RWPE2 (cell line): Measurements from ENCODE around the gene NCOA3.

Experiments
- ATAC-seq: fragments of 200-7000 bp; cut with Tn5 transposase; 3 replicates; pipeline ENCODE4 v1.9.1; 2021; ENCODE audit warnings: low read depth
- DNase-seq: peaks from one replicate; pipeline ENCODE4 v3.0.0-alpha.2; 2020; ENCODE audit warnings: low spot score
- H3K27ac ChIP-seq: fragments of 450-650 bp; 2 replicates; pipeline ENCODE4 v1.5.1; 2017; ENCODE audit warnings: mild to moderate bottlenecking; ENCODE audit not compliant: poor library complexity, severe bottlenecking
- H3K27me3 ChIP-seq: fragments of 250-450 bp; sonication (Bioruptor Pico); 2 replicates; pipeline ENCODE4 v1.5.1; 2021; ENCODE audit warnings: mild to moderate bottlenecking, moderate library complexity; ENCODE audit not compliant: insufficient read depth, poor library complexity, severe bottlenecking
- H3K36me3 ChIP-seq: fragments of 250-450 bp; sonication (Bioruptor Pico); 2 replicates; pipeline ENCODE4 v1.5.1; 2020; ENCODE audit warnings: low read depth, mild to moderate bottlenecking, moderate library complexity
- H3K4me1 ChIP-seq: fragments of 250-450 bp; sonication (Bioruptor Pico); 2 replicates; pipeline ENCODE4 v1.5.1; 2021; ENCODE audit warnings: mild to moderate bottlenecking, moderate library complexity; ENCODE audit not compliant: insufficient read depth, poor library complexity, severe bottlenecking
- H3K4me3 ChIP-seq: fragments of 250-450 bp; sonication (Bioruptor Pico); 2 replicates; pipeline ENCODE4 v1.5.1; 2021; ENCODE audit warnings: mild to moderate bottlenecking, moderate library complexity; ENCODE audit not compliant: severe bottlenecking
- H3K9me3 ChIP-seq: fragments of 250-450 bp; sonication (Bioruptor Pico); 2 replicates; pipeline ENCODE4 v1.5.1; 2021; ENCODE audit warnings: mild to moderate bottlenecking, moderate library complexity; ENCODE audit not compliant: severe bottlenecking
- CTCF ChIP-seq: fragments of 450-650 bp; IDR thresholded peaks from one replicate; pipeline ENCODE4 v1.5.1; 2017; ENCODE audit warnings: mild to moderate bottlenecking, moderate library complexity; ENCODE audit not compliant: poor library complexity, severe bottlenecking

NCOA3 gene

DNA sequence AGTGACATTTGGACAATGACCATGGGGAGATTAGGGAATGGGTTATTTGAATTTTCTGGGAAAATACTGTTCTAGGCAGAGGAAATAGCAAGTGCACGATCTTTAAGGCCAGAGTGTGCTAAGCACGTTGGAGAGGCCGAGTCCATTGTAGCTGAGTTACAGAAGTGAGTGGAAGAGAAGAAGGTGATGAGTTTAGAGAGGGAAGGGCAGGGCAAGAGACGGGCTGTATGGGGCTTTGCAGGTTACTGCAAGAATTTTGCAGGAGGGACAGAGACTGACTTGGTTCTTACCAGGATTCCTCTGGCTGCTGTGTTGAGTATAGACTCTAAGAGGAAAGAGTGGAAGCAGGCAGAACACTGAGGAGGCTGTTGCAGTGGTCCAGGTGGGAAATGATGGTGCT is 1.1 kb upstream of the NCOA3 start:
- Histone ChIP-seq H3K27ac (peak overlapping the region; percentile 63), H3K9me3 (no peaks in the 10 kb centered on the region), H3K4me1 (peaks cover 21% of the 10 kb centered on the region), H3K27me3 (no peaks in the 10 kb centered on the region), H3K36me3 (peaks cover 11% of the 10 kb centered on the region; the same call in 1 of the 2 replicates), H3K4me3 (no peak overlapping the region)
- ATAC-seq (no peak), DNase-seq (peak; percentile 37)
- no peak for TF ChIP-seq CTCF

- Histone ChIP-seq H3K27me3 (no peaks in the 10 kb centered on the region), H3K4me1 (peaks cover 24% of the 10 kb centered on the region), H3K9me3 (no peaks in the 10 kb centered on the region), H3K36me3 (peaks cover 11% of the 10 kb centered on the region; the same call in 1 of the 2 replicates), H3K27ac (peak overlapping the region; percentile 63), H3K4me3 (peak overlapping the region; percentile 84)
- no peak for TF ChIP-seq CTCF
- ATAC-seq = no peak; the same call in 2 of the 3 replicates
- DNase-seq = no peak
These were observed 588 bp upstream of the NCOA3 start for GRCh38 chr20:47501116-47501481.

- no peak for TF ChIP-seq CTCF
- ATAC-seq (peak; percentile 23; the same call in 2 of the 3 replicates), DNase-seq (no peak)
- H3K4me1 ChIP-seq = peaks cover 27% of the 10 kb centered on the region
- H3K9me3 ChIP-seq = no peaks in the 10 kb centered on the region
- H3K4me3 ChIP-seq = peak overlapping the region; percentile 84
- H3K27ac ChIP-seq = peak overlapping the region; percentile 63
- no peaks in the 10 kb centered on the region for H3K27me3 ChIP-seq
- peaks cover 11% of the 10 kb centered on the region; the same call in 1 of the 2 replicates for H3K36me3 ChIP-seq
These were observed 868 bp downstream of the NCOA3 start for GRCh38 chr20:47502271-47503239.

GRCh38 chr20:47503685-47504084 is 2.0 kb downstream of the NCOA3 start:
- peaks cover 17% of the 10 kb centered on the region for H3K36me3 ChIP-seq
- no peak for DNase-seq

More at GRCh38 chr20:47503685-47504084, 2.0 kb downstream of the NCOA3 start:
- peak overlapping the region; percentile 63 for H3K27ac ChIP-seq
- no peaks in the 10 kb centered on the region for H3K27me3 ChIP-seq
- H3K4me1 ChIP-seq = peaks cover 36% of the 10 kb centered on the region
- peak; percentile 18 for TF ChIP-seq CTCF
- peak overlapping the region; percentile 84 for H3K4me3 ChIP-seq
- H3K9me3 ChIP-seq = no peaks in the 10 kb centered on the region
- ATAC-seq = no peak
